ENCODE measurements around the gene SMARCC2.

SMARCC2 gene

DNA sequence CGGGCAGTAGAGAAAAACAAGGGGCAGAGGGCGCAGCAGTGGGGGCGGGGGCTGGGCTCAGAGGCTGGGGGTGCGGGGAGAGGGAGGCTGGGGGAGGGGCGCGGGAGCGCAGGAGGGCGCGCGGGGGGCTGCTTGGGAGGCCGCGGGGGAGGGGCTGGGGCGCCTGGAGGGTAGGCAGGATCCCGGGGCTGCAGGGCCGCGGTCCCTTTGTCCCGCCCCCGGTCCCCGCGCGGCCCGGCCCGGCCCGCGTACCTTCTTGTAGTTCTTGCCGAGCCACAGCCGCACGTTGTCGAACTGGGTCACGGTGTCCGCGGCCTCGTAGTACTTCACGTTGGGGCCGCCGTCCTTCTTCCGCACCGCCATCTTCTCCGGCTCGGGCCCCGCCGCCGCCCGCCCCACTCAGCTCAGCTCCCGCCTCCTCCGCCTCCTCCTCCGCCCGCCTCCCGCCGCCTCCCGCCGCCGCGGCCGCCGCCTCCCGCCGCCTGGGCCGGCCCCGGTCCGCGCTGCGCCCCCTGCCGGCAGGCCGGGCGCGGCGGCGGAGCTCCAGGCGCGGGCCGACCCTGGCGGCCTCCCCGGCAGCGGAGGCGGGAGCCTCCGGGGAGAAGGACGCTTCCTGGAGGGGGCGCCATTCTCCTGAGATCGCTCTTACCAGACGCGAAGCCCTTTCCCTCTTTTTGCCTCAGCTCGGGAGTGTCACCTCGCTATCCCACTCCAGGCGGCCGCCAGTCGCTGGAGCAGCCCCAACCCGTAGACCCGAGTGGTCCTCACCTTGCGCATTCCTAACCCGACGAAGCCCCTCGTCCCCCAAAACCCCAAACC lies at the start of gene SMARCC2:
TSS of gene SMARCC2 (minus strand) at position 385 of the 819 bp plus-strand sequence. CDS start at position 363, 22 bp downstream.
- Mint-ChIP-seq H3K4me1 (peaks cover 43% of the 10 kb centered on the region), H3K36me3 (peaks cover 27% of the 10 kb centered on the region), H3K27me3 (no peaks in the 10 kb centered on the region), H3K4me3 (peak within 1 kb of the TSS; percentile 90), H3K9me3 (no peaks in the 10 kb centered on the region), H3K27ac (peak within 1 kb of the TSS; percentile 91)
- peak; percentile 96 for ATAC-seq

DNA sequence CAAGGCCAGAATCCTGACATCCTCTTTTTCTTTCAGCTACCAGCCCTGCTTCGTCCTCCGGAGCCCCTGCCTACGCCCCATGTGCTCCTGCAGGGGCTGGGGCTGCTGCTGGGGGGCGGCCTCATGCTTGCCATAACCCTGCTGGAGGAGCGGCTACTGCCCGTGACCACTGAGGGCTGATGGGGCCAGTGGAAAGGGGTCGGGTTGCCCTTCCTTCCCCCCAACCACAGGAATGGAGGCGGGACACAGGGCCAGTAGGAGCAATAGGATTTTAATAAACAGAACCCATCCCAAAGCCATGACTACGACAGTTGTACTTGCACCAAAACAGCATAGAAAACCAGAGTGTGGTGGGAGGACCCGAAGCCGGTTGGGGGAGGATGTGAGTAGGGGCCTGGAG lies 48.3 kb upstream of the SMARCC2 start:
- H3K36me3 Mint-ChIP-seq = peaks cover 31% of the 10 kb centered on the region
- no peak overlapping the region for H3K4me3 Mint-ChIP-seq
- no peak for ATAC-seq
- H3K27ac Mint-ChIP-seq = no peak overlapping the region
- H3K9me3 Mint-ChIP-seq = no peaks in the 10 kb centered on the region
- no peaks in the 10 kb centered on the region for H3K27me3 Mint-ChIP-seq
- peaks cover 8% of the 10 kb centered on the region for H3K4me1 Mint-ChIP-seq

GRCh38 chr12:56236985-56237384 lies 47.7 kb upstream of the SMARCC2 start:
- peaks cover 25% of the 10 kb centered on the region for H3K36me3 Mint-ChIP-seq
- no peak overlapping the region for H3K4me3 Mint-ChIP-seq
- H3K9me3 Mint-ChIP-seq = no peaks in the 10 kb centered on the region
- H3K27me3 Mint-ChIP-seq = no peaks in the 10 kb centered on the region
- no peak for ATAC-seq
- no peak overlapping the region for H3K27ac Mint-ChIP-seq
- H3K4me1 Mint-ChIP-seq = peaks cover 2% of the 10 kb centered on the region

- Mint-ChIP-seq H3K4me1 (no peaks in the 10 kb centered on the region), H3K27ac (no peak overlapping the region), H3K4me3 (no peak overlapping the region), H3K27me3 (no peaks in the 10 kb centered on the region), H3K36me3 (peaks cover 17% of the 10 kb centered on the region), H3K9me3 (no peaks in the 10 kb centered on the region)
- no peak for ATAC-seq
These were observed 46.8 kb upstream of the SMARCC2 start for GRCh38 chr12:56236091-56236490.

DNA sequence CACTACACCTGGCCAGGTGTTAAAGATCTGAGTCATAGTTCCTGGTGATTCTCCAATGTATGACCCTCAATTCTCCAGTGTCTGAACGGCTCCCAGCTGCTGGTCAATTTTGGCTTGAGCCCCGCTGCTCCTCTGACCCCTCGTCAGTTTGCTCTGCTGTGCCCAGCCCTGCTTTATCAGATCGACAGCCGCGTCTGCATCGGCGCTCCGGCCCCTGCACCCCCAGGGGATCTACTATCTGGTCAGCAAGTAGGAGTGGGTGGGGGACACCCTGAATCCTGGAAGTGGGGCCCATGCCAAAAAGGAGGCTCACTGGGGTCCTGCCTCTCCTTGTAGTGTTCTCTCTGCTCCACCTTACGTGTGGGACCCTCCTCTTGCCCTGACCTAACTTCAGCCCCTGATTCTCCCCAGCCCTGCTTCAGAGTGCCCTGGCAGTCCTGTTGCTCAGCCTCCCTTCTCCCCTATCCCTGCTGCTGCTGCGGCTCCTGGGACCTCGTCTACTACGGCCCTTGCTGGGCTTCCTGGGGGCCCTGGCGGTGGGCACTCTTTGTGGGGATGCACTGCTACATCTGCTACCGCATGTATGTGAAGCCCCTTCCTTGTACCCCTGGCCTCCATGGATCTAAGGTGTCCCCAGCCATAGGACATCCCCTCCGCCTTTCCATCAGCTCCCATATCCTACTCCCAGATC lies 45.6 kb upstream of the SMARCC2 start:
- Mint-ChIP-seq H3K36me3 (peaks cover 12% of the 10 kb centered on the region), H3K9me3 (no peaks in the 10 kb centered on the region), H3K4me3 (no peak overlapping the region), H3K4me1 (no peaks in the 10 kb centered on the region), H3K27ac (no peak overlapping the region), H3K27me3 (no peaks in the 10 kb centered on the region)
- ATAC-seq = no peak

DNA sequence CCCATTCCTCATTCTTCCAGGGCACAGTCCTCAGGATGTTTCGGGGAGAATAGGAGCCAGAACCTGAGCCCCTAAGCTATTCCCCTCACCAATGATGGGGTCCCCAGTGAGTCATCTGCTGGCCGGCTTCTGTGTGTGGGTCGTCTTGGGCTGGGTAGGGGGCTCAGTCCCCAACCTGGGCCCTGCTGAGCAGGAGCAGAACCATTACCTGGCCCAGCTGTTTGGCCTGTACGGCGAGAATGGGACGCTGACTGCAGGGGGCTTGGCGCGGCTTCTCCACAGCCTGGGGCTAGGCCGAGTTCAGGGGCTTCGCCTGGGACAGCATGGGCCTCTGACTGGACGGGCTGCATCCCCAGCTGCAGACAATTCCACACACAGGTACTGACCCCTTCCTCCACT lies 41.9 kb upstream of the SMARCC2 start:
- no peak overlapping the region for H3K27ac Mint-ChIP-seq
- no peak overlapping the region for H3K4me3 Mint-ChIP-seq
- H3K9me3 Mint-ChIP-seq = no peaks in the 10 kb centered on the region
- H3K36me3 Mint-ChIP-seq = peaks cover 6% of the 10 kb centered on the region
- no peak for ATAC-seq
- H3K27me3 Mint-ChIP-seq = no peaks in the 10 kb centered on the region
- H3K4me1 Mint-ChIP-seq = no peaks in the 10 kb centered on the region

DNA sequence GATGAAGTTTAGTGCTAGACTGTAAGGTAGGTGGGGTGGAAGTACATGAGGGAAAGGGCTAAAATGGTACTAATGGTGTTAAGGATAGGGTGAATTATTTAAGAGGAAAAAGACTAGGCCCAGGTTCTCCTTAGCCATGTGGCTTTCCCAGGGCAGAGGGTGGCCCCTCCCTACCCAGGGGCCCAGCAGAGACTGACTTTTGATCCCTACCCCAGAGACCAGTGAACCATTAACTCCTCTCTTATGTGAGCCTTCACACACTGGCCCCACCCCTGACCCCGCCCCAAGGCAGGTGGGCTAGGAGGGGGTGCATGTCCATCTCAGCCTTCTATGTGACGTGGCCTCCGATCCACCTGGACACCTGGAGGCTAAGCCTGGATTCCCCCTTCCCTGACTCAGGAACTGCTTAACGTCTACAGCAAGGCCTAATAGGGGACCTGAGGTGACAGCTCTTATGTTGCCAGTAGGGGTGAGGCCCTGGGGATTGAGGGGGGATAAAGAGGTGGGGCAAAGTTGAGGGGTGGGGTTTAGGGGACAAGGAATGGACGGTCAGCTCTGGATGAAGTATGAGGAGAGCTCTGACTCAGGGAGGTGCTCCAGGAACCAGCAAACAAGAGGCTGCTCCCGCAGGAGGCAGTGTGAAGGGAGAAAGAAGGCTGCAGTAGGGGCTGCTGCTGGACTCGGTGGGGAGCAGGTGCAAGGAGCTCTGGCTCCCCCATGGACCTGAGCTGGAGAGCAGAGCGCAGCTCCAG lies 41.3 kb upstream of the SMARCC2 start:
- Mint-ChIP-seq H3K36me3 (peaks cover 6% of the 10 kb centered on the region), H3K27ac (peak overlapping the region; percentile 6), H3K4me1 (peaks cover 2% of the 10 kb centered on the region), H3K4me3 (no peak overlapping the region), H3K9me3 (no peaks in the 10 kb centered on the region), H3K27me3 (no peaks in the 10 kb centered on the region)
- no peak for ATAC-seq

GRCh38 chr12:56229916-56230431 lies 40.7 kb upstream of the SMARCC2 start, which contains the start of gene SLC39A5:
Gene SLC39A5, plus strand, starts transcription at chr12:56230051. Its CDS starts 1,224 bp downstream, at chr12:56231275.
- ATAC-seq = no peak
- Mint-ChIP-seq H3K4me3 (no peak within 1 kb of the TSS), H3K9me3 (no peaks in the 10 kb centered on the region), H3K27ac (peak within 1 kb of the TSS; percentile 6), H3K27me3 (no peaks in the 10 kb centered on the region), H3K36me3 (peaks cover 6% of the 10 kb centered on the region), H3K4me1 (peaks cover 9% of the 10 kb centered on the region)

DNA sequence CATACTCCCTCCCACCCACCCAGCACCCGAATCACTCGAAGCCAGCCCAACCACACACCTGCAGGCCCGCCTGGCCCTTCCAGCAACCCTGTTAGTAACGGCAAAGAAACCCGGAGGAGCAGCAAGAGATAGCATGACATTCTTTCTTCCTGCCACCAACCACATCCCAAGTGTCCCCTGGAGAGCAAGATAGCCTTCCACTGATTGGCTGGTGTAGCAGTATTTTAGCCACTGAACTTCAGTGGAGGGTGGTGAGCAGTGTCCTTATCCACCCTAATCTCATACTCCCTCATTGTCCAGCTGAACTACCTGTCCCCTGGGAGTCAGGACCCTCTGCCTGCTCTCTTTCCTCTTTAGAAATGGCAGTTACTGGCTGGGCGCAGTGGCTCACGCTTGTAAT lies 39.8 kb upstream of the SMARCC2 start:
- Mint-ChIP-seq H3K9me3 (no peaks in the 10 kb centered on the region), H3K27ac (no peak overlapping the region), H3K27me3 (no peaks in the 10 kb centered on the region), H3K4me1 (peaks cover 15% of the 10 kb centered on the region), H3K4me3 (no peak overlapping the region), H3K36me3 (peaks cover 6% of the 10 kb centered on the region)
- no peak for ATAC-seq

DNA sequence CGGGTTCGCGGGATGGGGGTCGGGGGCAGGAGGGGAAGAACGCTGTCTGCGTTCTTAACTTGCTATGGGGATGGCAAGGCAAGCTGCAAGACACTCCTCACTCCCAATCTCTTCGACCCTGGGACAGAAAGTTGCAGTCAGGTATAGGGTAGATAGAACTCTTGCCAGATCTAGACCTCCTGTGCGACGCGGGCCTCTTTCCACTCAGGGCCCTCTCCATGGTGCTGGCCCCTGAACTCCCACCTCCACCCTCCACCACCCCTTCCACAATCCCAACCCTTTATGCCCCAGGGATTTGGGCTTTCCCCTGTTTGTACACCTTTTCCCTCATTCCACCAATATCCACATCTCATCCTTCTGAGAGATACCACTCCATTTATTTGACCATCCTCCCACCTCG lies 35.7 kb upstream of the SMARCC2 start:
- Mint-ChIP-seq H3K9me3 (no peaks in the 10 kb centered on the region), H3K36me3 (peaks cover 6% of the 10 kb centered on the region)

GRCh38 chr12:56224102-56224701 lies 34.9 kb upstream of the SMARCC2 start, which contains the start of gene NABP2:
Gene NABP2, plus strand, starts transcription at chr12:56224342. Its CDS starts 515 bp downstream, at chr12:56224857.
- H3K36me3 Mint-ChIP-seq = peaks cover 6% of the 10 kb centered on the region
- ATAC-seq = peak; percentile 92
- no peaks in the 10 kb centered on the region for H3K27me3 Mint-ChIP-seq
- H3K9me3 Mint-ChIP-seq = no peaks in the 10 kb centered on the region
- H3K4me3 Mint-ChIP-seq = peak within 1 kb of the TSS; percentile 84
- peaks cover 50% of the 10 kb centered on the region for H3K4me1 Mint-ChIP-seq
- H3K27ac Mint-ChIP-seq = peak within 1 kb of the TSS; percentile 86

More for the DNA sequence above, 35.7 kb upstream of the SMARCC2 start:
- peak overlapping the region; percentile 86 for H3K27ac Mint-ChIP-seq
- peaks cover 50% of the 10 kb centered on the region for H3K4me1 Mint-ChIP-seq
- no peaks in the 10 kb centered on the region for H3K27me3 Mint-ChIP-seq
- H3K4me3 Mint-ChIP-seq = peak overlapping the region; percentile 84
- no peak for ATAC-seq

GRCh38 chr12:56223571-56224101 lies 34.4 kb upstream of the SMARCC2 start:
- Mint-ChIP-seq H3K36me3 (peaks cover 6% of the 10 kb centered on the region), H3K4me1 (peaks cover 50% of the 10 kb centered on the region), H3K27me3 (no peaks in the 10 kb centered on the region), H3K9me3 (no peaks in the 10 kb centered on the region), H3K4me3 (peak overlapping the region; percentile 84), H3K27ac (peak overlapping the region; percentile 86)
- ATAC-seq = no peak

GRCh38 chr12:56222531-56222895 lies 33.2 kb upstream of the SMARCC2 start:
- no peaks in the 10 kb centered on the region for H3K27me3 Mint-ChIP-seq
- peak overlapping the region; percentile 100 for H3K4me3 Mint-ChIP-seq

GRCh38 chr12:56221757-56222530 lies 32.7 kb upstream of the SMARCC2 start, which contains the start of gene RNF41:
Gene RNF41, minus strand, starts transcription at chr12:56221922. Its CDS starts 7,875 bp downstream, at chr12:56214047.
- H3K36me3 Mint-ChIP-seq = peaks cover 6% of the 10 kb centered on the region

More at GRCh38 chr12:56222531-56222895, 33.2 kb upstream of the SMARCC2 start:
- no peak for ATAC-seq
- Mint-ChIP-seq H3K36me3 (peaks cover 6% of the 10 kb centered on the region), H3K4me1 (peaks cover 50% of the 10 kb centered on the region), H3K9me3 (no peaks in the 10 kb centered on the region), H3K27ac (peak overlapping the region; percentile 99)

More at GRCh38 chr12:56221757-56222530, 32.7 kb upstream of the SMARCC2 start, which contains the start of gene RNF41:
- Mint-ChIP-seq H3K4me1 (peaks cover 50% of the 10 kb centered on the region), H3K27me3 (no peaks in the 10 kb centered on the region), H3K4me3 (peak within 1 kb of the TSS; percentile 100), H3K27ac (peak within 1 kb of the TSS; percentile 99), H3K9me3 (no peaks in the 10 kb centered on the region)
- ATAC-seq = peak; percentile 93
